ENCODE results near the gene OR1I1. TPM values are rescaled to one million over a fixed set of nuclear protein-coding genes. Genes with fewer than 3 reads are reported as not detected.

Gene OR1I1, protein sequence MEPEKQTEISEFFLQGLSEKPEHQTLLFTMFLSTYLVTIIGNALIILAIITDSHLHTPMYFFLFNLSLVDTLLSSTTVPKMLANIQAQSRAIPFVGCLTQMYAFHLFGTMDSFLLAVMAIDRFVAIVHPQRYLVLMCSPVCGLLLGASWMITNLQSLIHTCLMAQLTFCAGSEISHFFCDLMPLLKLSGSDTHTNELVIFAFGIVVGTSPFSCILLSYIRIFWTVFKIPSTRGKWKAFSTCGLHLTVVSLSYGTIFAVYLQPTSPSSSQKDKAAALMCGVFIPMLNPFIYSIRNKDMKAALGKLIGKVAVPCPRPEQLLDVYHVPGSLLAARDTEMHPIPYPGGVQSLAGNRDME
- not detected for polyA plus RNA-seq (2013)

DNA sequence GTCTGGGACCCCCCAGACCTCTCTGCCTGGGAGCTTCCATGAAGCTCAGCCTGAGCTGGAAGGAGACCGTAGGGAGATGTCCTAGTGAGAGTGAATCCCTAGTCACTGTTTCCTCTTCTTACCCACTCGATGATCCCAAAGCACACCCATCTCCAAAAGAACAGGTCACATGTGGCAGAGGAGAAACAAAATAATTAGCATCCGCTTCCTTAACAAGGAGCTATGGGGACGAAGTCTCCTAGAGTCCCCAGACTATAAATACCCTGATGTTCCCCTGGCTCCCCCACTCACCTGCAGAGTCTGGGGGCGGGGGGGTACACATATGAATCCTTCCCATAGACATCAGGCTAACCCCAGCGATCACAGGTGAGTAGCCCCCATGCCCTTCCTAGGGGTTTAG lies at the start of gene OR1I1:
Gene OR1I1 (plus strand): TSS at position 301 of the 400 bp plus-strand sequence. CDS start 4,855 bp downstream, outside the sequence.
- peaks cover 0 to 6% (median 0%) of the 10 kb centered on the region in 5 experiments for H3K27me3 ChIP-seq (replicated peaks in 2 of 5; ENCODE audit: control insufficient read depth in 4 of 5, insufficient read depth in 5 of 5, low read length in 4 of 5)
- POLR2A ChIA-PET = no interaction called here
- H3K4me3 ChIP-seq (ENCODE audit: control insufficient read depth in 1 of 7, extremely low read depth in 1 of 7, insufficient read depth in 4 of 7, low read depth in 2 of 7, low read length in 6 of 7) = no peak within 1 kb of the TSS
- H3K9me3 ChIP-seq (ENCODE audit: control extremely low read depth in 1 of 5, control insufficient read depth in 4 of 5, insufficient read depth in 2 of 5, low read depth in 1 of 5, low read length in 4 of 5) = no peaks in the 10 kb centered on the region
- H3K4me1 ChIP-seq (ENCODE audit: control extremely low read depth in 1 of 4, control insufficient read depth in 4 of 4, insufficient read depth in 4 of 4, low read length in 3 of 4) = no peaks in the 10 kb centered on the region
- CTCF ChIA-PET = interaction anchor here (1.1 to 3.8 kb wide), 3 partner anchors 10 to 25 kb away, joined by 3 to 18 read pairs (median 4); no protein-coding TSS in a partner anchor
- no peak within 1 kb of the TSS for H3K27ac ChIP-seq (ENCODE audit: insufficient read depth in 1 of 2, low read depth in 1 of 2, low read length in 2 of 2, poor library complexity in 1 of 2, severe bottlenecking in 2 of 2)
- DNase-seq = no peak
- 92% methylated on average over 4 of the region's 6 CpGs for WGBS (ENCODE audit: insufficient coverage)
- H3K36me3 ChIP-seq (ENCODE audit: control insufficient read depth in 4 of 4, insufficient read depth in 4 of 4, low read length in 3 of 4) = no peaks in the 10 kb centered on the region

DNA sequence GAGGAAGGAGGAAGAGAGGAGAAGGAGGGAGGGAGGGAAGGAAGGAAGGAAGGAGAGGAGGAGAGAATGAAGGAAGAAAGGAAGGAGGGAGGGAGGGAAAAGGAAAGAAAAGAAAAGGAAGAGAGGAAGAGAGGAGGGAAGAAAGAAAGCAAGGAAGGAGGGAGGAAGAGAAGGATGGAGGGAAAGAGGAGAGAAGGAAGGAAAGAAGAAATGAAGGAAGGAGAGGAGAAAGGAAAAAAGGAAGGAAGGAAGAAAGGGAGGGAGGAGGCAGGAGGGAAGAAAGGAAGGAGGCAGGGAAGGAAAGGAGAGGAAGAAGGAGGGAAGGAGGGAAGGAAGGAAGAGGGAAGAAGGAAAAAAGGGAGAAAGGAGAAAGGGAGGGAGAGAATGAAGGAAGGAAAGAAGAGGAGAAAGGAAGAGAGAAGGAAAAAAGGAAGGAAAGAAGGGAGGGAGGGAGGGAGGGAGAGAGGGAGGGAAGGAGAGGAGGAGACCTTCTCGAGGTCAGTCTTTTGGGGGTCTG lies 46.2 kb upstream of the OR1I1 start:
- no peak overlapping the region for H3K27ac ChIP-seq (ENCODE audit: insufficient read depth in 1 of 2, low read depth in 1 of 2, low read length in 2 of 2, poor library complexity in 1 of 2, severe bottlenecking in 2 of 2)
- POLR2A ChIA-PET = no interaction called here
- no peak for DNase-seq
- no peaks in the 10 kb centered on the region for H3K36me3 ChIP-seq (ENCODE audit: control insufficient read depth in 4 of 4, insufficient read depth in 4 of 4, low read length in 3 of 4)
- no peaks in the 10 kb centered on the region for H3K4me1 ChIP-seq (ENCODE audit: control extremely low read depth in 1 of 4, control insufficient read depth in 4 of 4, insufficient read depth in 4 of 4, low read length in 3 of 4)
- no peak overlapping the region for H3K4me3 ChIP-seq (ENCODE audit: control insufficient read depth in 1 of 7, extremely low read depth in 1 of 7, insufficient read depth in 4 of 7, low read depth in 2 of 7, low read length in 6 of 7)
- H3K27me3 ChIP-seq (replicated peaks in 2 of 5; ENCODE audit: control insufficient read depth in 4 of 5, insufficient read depth in 5 of 5, low read length in 4 of 5) = peaks cover 0 to 4% (median 0%) of the 10 kb centered on the region in 5 experiments
- WGBS (ENCODE audit: insufficient coverage) = no CpG with 5 or more reads among the region's 1 CpG
- H3K9me3 ChIP-seq (ENCODE audit: control extremely low read depth in 1 of 5, control insufficient read depth in 4 of 5, insufficient read depth in 2 of 5, low read depth in 1 of 5, low read length in 4 of 5) = no peaks in the 10 kb centered on the region
- CTCF ChIA-PET = interaction anchor here (1.5 kb wide), 1 partner anchor 9 kb away, joined by 3 read pairs; no protein-coding TSS in a partner anchor

GRCh38 chr19:15037586-15037985 lies 44.4 kb upstream of the OR1I1 start:
- ChIA-PET POLR2A (no interaction called here), CTCF (no interaction called here)
- H3K4me3 ChIP-seq (ENCODE audit: control insufficient read depth in 1 of 7, extremely low read depth in 1 of 7, insufficient read depth in 4 of 7, low read depth in 2 of 7, low read length in 6 of 7) = no peak overlapping the region
- DNase-seq = no peak
- no peaks in the 10 kb centered on the region for H3K4me1 ChIP-seq (ENCODE audit: control extremely low read depth in 1 of 4, control insufficient read depth in 4 of 4, insufficient read depth in 4 of 4, low read length in 3 of 4)
- WGBS (ENCODE audit: insufficient coverage) = 44% methylated on average over 2 of the region's 4 CpGs
- H3K36me3 ChIP-seq (ENCODE audit: control insufficient read depth in 4 of 4, insufficient read depth in 4 of 4, low read length in 3 of 4) = no peaks in the 10 kb centered on the region
- H3K27ac ChIP-seq (ENCODE audit: insufficient read depth in 1 of 2, low read depth in 1 of 2, low read length in 2 of 2, poor library complexity in 1 of 2, severe bottlenecking in 2 of 2) = no peak overlapping the region
- H3K27me3 ChIP-seq (replicated peaks in 2 of 5; ENCODE audit: control insufficient read depth in 4 of 5, insufficient read depth in 5 of 5, low read length in 4 of 5) = peaks cover 0 to 4% (median 0%) of the 10 kb centered on the region in 5 experiments
- H3K9me3 ChIP-seq (ENCODE audit: control extremely low read depth in 1 of 5, control insufficient read depth in 4 of 5, insufficient read depth in 2 of 5, low read depth in 1 of 5, low read length in 4 of 5) = no peaks in the 10 kb centered on the region

- ChIA-PET POLR2A (no interaction called here), CTCF (interaction anchor here (1.0 kb wide), 1 partner anchor 14 kb away, joined by 3 read pairs; no protein-coding TSS in a partner anchor)
- WGBS (ENCODE audit: insufficient coverage) = 70% methylated on average over 3 of the region's 3 CpGs
- no peak for DNase-seq
- H3K36me3 ChIP-seq (ENCODE audit: control insufficient read depth in 4 of 4, insufficient read depth in 4 of 4, low read length in 3 of 4) = no peaks in the 10 kb centered on the region
- no peaks in the 10 kb centered on the region for H3K4me1 ChIP-seq (ENCODE audit: control extremely low read depth in 1 of 4, control insufficient read depth in 4 of 4, insufficient read depth in 4 of 4, low read length in 3 of 4)
- no peaks in the 10 kb centered on the region for H3K9me3 ChIP-seq (ENCODE audit: control extremely low read depth in 1 of 5, control insufficient read depth in 4 of 5, insufficient read depth in 2 of 5, low read depth in 1 of 5, low read length in 4 of 5)
- no peak overlapping the region for H3K4me3 ChIP-seq (ENCODE audit: control insufficient read depth in 1 of 7, extremely low read depth in 1 of 7, insufficient read depth in 4 of 7, low read depth in 2 of 7, low read length in 6 of 7)
- peaks cover 0 to 4% (median 0%) of the 10 kb centered on the region in 5 experiments for H3K27me3 ChIP-seq (replicated peaks in 2 of 5; ENCODE audit: control insufficient read depth in 4 of 5, insufficient read depth in 5 of 5, low read length in 4 of 5)
- H3K27ac ChIP-seq (ENCODE audit: insufficient read depth in 1 of 2, low read depth in 1 of 2, low read length in 2 of 2, poor library complexity in 1 of 2, severe bottlenecking in 2 of 2) = no peak overlapping the region
Observed at GRCh38 chr19:15038294-15038693, 43.7 kb upstream of the OR1I1 start.

GRCh38 chr19:15042003-15042402 lies 40.0 kb upstream of the OR1I1 start:
- H3K36me3 ChIP-seq (ENCODE audit: control insufficient read depth in 4 of 4, insufficient read depth in 4 of 4, low read length in 3 of 4) = no peaks in the 10 kb centered on the region
- 78% methylated on average over 1 of the region's 1 CpG for WGBS (ENCODE audit: insufficient coverage)
- ChIA-PET CTCF (no interaction called here), POLR2A (no interaction called here)
- no peak overlapping the region for H3K4me3 ChIP-seq (ENCODE audit: control insufficient read depth in 1 of 7, extremely low read depth in 1 of 7, insufficient read depth in 4 of 7, low read depth in 2 of 7, low read length in 6 of 7)
- peaks cover 0 to 4% (median 0%) of the 10 kb centered on the region in 5 experiments for H3K27me3 ChIP-seq (replicated peaks in 2 of 5; ENCODE audit: control insufficient read depth in 4 of 5, insufficient read depth in 5 of 5, low read length in 4 of 5)
- H3K27ac ChIP-seq (ENCODE audit: insufficient read depth in 1 of 2, low read depth in 1 of 2, low read length in 2 of 2, poor library complexity in 1 of 2, severe bottlenecking in 2 of 2) = no peak overlapping the region
- DNase-seq = no peak
- no peaks in the 10 kb centered on the region for H3K4me1 ChIP-seq (ENCODE audit: control extremely low read depth in 1 of 4, control insufficient read depth in 4 of 4, insufficient read depth in 4 of 4, low read length in 3 of 4)
- H3K9me3 ChIP-seq (ENCODE audit: control extremely low read depth in 1 of 5, control insufficient read depth in 4 of 5, insufficient read depth in 2 of 5, low read depth in 1 of 5, low read length in 4 of 5) = no peaks in the 10 kb centered on the region

GRCh38 chr19:15042826-15043225 lies 39.2 kb upstream of the OR1I1 start:
- Histone ChIP-seq H3K9me3 (ENCODE audit: control extremely low read depth in 1 of 5, control insufficient read depth in 4 of 5, insufficient read depth in 2 of 5, low read depth in 1 of 5, low read length in 4 of 5) (no peaks in the 10 kb centered on the region), H3K27me3 (replicated peaks in 2 of 5; ENCODE audit: control insufficient read depth in 4 of 5, insufficient read depth in 5 of 5, low read length in 4 of 5) (peaks cover 0 to 1% (median 0%) of the 10 kb centered on the region in 5 experiments), H3K27ac (ENCODE audit: insufficient read depth in 1 of 2, low read depth in 1 of 2, low read length in 2 of 2, poor library complexity in 1 of 2, severe bottlenecking in 2 of 2) (no peak overlapping the region), H3K36me3 (ENCODE audit: control insufficient read depth in 4 of 4, insufficient read depth in 4 of 4, low read length in 3 of 4) (no peaks in the 10 kb centered on the region), H3K4me3 (ENCODE audit: control insufficient read depth in 1 of 7, extremely low read depth in 1 of 7, insufficient read depth in 4 of 7, low read depth in 2 of 7, low read length in 6 of 7) (no peak overlapping the region), H3K4me1 (ENCODE audit: control extremely low read depth in 1 of 4, control insufficient read depth in 4 of 4, insufficient read depth in 4 of 4, low read length in 3 of 4) (no peaks in the 10 kb centered on the region)
- CTCF ChIA-PET = no interaction called here
- POLR2A ChIA-PET = no interaction called here
- no peak for DNase-seq
- no CpG with 5 or more reads among the region's 2 CpGs for WGBS (ENCODE audit: insufficient coverage)

GRCh38 chr19:15045506-15045905 lies 36.5 kb upstream of the OR1I1 start:
- H3K36me3 ChIP-seq (ENCODE audit: control insufficient read depth in 4 of 4, insufficient read depth in 4 of 4, low read length in 3 of 4) = no peaks in the 10 kb centered on the region
- H3K27ac ChIP-seq (ENCODE audit: insufficient read depth in 1 of 2, low read depth in 1 of 2, low read length in 2 of 2, poor library complexity in 1 of 2, severe bottlenecking in 2 of 2) = no peak overlapping the region
- no peak overlapping the region for H3K4me3 ChIP-seq (ENCODE audit: control insufficient read depth in 1 of 7, extremely low read depth in 1 of 7, insufficient read depth in 4 of 7, low read depth in 2 of 7, low read length in 6 of 7)
- ChIA-PET POLR2A (no interaction called here), CTCF (no interaction called here)
- no peaks in the 10 kb centered on the region for H3K4me1 ChIP-seq (ENCODE audit: control extremely low read depth in 1 of 4, control insufficient read depth in 4 of 4, insufficient read depth in 4 of 4, low read length in 3 of 4)
- H3K9me3 ChIP-seq (ENCODE audit: control extremely low read depth in 1 of 5, control insufficient read depth in 4 of 5, insufficient read depth in 2 of 5, low read depth in 1 of 5, low read length in 4 of 5) = no peaks in the 10 kb centered on the region
- no peak for DNase-seq
- peaks cover 0 to 5% (median 2%) of the 10 kb centered on the region in 5 experiments for H3K27me3 ChIP-seq (replicated peaks in 2 of 5; ENCODE audit: control insufficient read depth in 4 of 5, insufficient read depth in 5 of 5, low read length in 4 of 5)
- WGBS (ENCODE audit: insufficient coverage) = no CpG with 5 or more reads among the region's 3 CpGs
